ENCODE data around the gene MRAS. TPM values are rescaled to one million over a fixed set of nuclear protein-coding genes. Genes with fewer than 3 reads are reported as not detected.
"Not testable (repeated sequence)": the region's sequence is repeated elsewhere in the genome, so short reads cannot be mapped to it uniquely, and the experiment has no call there.

MRAS gene
- polyA plus RNA-seq, 3 donors, result 23.4 to 30.7 (median 29.4) TPM

- DNase-seq (ENCODE audit: extremely low read depth in 1 of 11, low read depth in 9 of 11, low spot score in 4 of 11), result no peak
Observed at GRCh38 chr3:138399766-138400165, 51.4 kb downstream of the MRAS start.

- no peak for DNase-seq (ENCODE audit: extremely low read depth in 1 of 11, low read depth in 9 of 11, low spot score in 4 of 11)
Observed at GRCh38 chr3:138400651-138401070, 52.3 kb downstream of the MRAS start.

GRCh38 chr3:138401834-138402233 lies 53.5 kb downstream of the MRAS start:
- DNase-seq (ENCODE audit: extremely low read depth in 1 of 11, low read depth in 9 of 11, low spot score in 4 of 11), result no peak

- DNase-seq (ENCODE audit: extremely low read depth in 1 of 11, low read depth in 9 of 11, low spot score in 4 of 11), result no peak
Observed at GRCh38 chr3:138404121-138404520, 55.7 kb downstream of the MRAS start.

GRCh38 chr3:138405001-138405400 lies 56.6 kb downstream of the MRAS start:
- no peak for DNase-seq (ENCODE audit: extremely low read depth in 1 of 11, low read depth in 9 of 11, low spot score in 4 of 11)

- DNase-seq (ENCODE audit: extremely low read depth in 1 of 11, low read depth in 9 of 11, low spot score in 4 of 11), result no peak
Observed at GRCh38 chr3:138405486-138405885, 57.1 kb downstream of the MRAS start.

- DNase-seq (ENCODE audit: extremely low read depth in 1 of 11, low read depth in 9 of 11, low spot score in 4 of 11), result no peak
Observed at GRCh38 chr3:138406606-138407005, 58.2 kb downstream of the MRAS start.

GRCh38 chr3:138407236-138407907 lies 59.0 kb downstream of the MRAS start:
- DNase-seq (ENCODE audit: extremely low read depth in 1 of 11, low read depth in 9 of 11, low spot score in 4 of 11), result no peak

- no peak for DNase-seq (ENCODE audit: extremely low read depth in 1 of 11, low read depth in 9 of 11, low spot score in 4 of 11)
Observed at GRCh38 chr3:138408751-138409570, 60.6 kb downstream of the MRAS start.

GRCh38 chr3:138412821-138413551 lies 64.6 kb downstream of the MRAS start:
- DNase-seq (ENCODE audit: extremely low read depth in 1 of 11, low read depth in 9 of 11, low spot score in 4 of 11), result no peak

GRCh38 chr3:138416236-138416635 lies 67.9 kb downstream of the MRAS start:
- not testable (repeated sequence) for DNase-seq (ENCODE audit: extremely low read depth in 1 of 11, low read depth in 9 of 11, low spot score in 4 of 11)

GRCh38 chr3:138417559-138417982 lies 69.2 kb downstream of the MRAS start:
- DNase-seq (ENCODE audit: extremely low read depth in 1 of 11, low read depth in 9 of 11, low spot score in 4 of 11), result peak; percentile 63 to 80 (median 73)

- DNase-seq (ENCODE audit: extremely low read depth in 1 of 11, low read depth in 9 of 11, low spot score in 4 of 11), result peak in 1 of 11 donors; percentile 3
Observed at GRCh38 chr3:138418601-138419206, 70.3 kb downstream of the MRAS start.

- no peak for DNase-seq (ENCODE audit: extremely low read depth in 1 of 11, low read depth in 9 of 11, low spot score in 4 of 11)
Observed at GRCh38 chr3:138423316-138423715, 74.9 kb downstream of the MRAS start.

- no peak for DNase-seq (ENCODE audit: extremely low read depth in 1 of 11, low read depth in 9 of 11, low spot score in 4 of 11)
Observed at GRCh38 chr3:138424323-138424722, 75.9 kb downstream of the MRAS start.

- peak in 1 of 11 donors; percentile 8 for DNase-seq (ENCODE audit: extremely low read depth in 1 of 11, low read depth in 9 of 11, low spot score in 4 of 11)
Observed at GRCh38 chr3:138426211-138426610, 77.8 kb downstream of the MRAS start.

GRCh38 chr3:138426754-138427153 lies 78.4 kb downstream of the MRAS start:
- not testable (repeated sequence) for DNase-seq (ENCODE audit: extremely low read depth in 1 of 11, low read depth in 9 of 11, low spot score in 4 of 11)

- DNase-seq (ENCODE audit: extremely low read depth in 1 of 11, low read depth in 9 of 11, low spot score in 4 of 11), result no peak
Observed at GRCh38 chr3:138429665-138430064, 81.3 kb downstream of the MRAS start.

- no peak for DNase-seq (ENCODE audit: extremely low read depth in 1 of 11, low read depth in 9 of 11, low spot score in 4 of 11)
Observed at GRCh38 chr3:138432576-138433240, 84.3 kb downstream of the MRAS start.
